ENCODE measurements around the gene KCNA4.

KCNA4 gene

DNA sequence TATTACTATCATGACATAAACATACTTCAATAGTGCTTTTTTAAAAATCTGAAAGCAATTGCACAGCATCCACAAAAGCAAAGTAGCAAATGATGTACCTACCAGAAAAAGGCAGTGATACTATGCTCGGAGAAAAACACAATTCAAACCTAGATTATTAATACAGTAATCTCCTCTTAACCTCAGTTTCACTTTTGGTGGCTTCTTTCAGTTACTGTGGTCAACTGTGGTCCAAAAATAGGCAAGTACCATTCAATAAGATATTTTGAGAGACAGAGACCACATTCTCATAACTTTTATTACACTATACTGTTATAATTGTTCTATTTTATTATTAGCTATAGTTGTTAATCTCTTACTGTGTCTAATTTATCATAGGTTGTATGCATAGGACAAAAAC, 20.8 kb downstream of the KCNA4 start:
- TF ChIP-seq ZC3H10 (CRISPR knock-in tag; IDR thresholded peaks at IDR 0.05), result no peak
- no peak for TF ChIP-seq ESRRG (CRISPR knock-in tag; IDR thresholded peaks at IDR 0.05)
- TF ChIP-seq RARB (CRISPR knock-in tag; IDR thresholded peaks at IDR 0.05), result no peak
- TF ChIP-seq ZFP30 (CRISPR knock-in tag; IDR thresholded peaks at IDR 0.05), result no peak
- TF ChIP-seq, protein P1, sequence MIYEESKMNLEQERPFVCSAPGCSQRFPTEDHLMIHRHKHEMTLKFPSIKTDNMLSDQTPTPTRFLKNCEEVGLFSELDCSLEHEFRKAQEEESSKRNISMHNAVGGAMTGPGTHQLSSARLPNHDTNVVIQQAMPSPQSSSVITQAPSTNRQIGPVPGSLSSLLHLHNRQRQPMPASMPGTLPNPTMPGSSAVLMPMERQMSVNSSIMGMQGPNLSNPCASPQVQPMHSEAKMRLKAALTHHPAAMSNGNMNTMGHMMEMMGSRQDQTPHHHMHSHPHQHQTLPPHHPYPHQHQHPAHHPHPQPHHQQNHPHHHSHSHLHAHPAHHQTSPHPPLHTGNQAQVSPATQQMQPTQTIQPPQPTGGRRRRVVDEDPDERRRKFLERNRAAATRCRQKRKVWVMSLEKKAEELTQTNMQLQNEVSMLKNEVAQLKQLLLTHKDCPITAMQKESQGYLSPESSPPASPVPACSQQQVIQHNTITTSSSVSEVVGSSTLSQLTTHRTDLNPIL (CRISPR knock-in tag; IDR thresholded peaks at IDR 0.05; ENCODE audit: low read depth), result no peak
- no peak for TF ChIP-seq GLIS3 (CRISPR knock-in tag; IDR thresholded peaks at IDR 0.05)
- TF ChIP-seq TCF4 (CRISPR knock-in tag; IDR thresholded peaks at IDR 0.05; ENCODE audit: borderline replicate concordance), result no peak
- TF ChIP-seq, protein P2, sequence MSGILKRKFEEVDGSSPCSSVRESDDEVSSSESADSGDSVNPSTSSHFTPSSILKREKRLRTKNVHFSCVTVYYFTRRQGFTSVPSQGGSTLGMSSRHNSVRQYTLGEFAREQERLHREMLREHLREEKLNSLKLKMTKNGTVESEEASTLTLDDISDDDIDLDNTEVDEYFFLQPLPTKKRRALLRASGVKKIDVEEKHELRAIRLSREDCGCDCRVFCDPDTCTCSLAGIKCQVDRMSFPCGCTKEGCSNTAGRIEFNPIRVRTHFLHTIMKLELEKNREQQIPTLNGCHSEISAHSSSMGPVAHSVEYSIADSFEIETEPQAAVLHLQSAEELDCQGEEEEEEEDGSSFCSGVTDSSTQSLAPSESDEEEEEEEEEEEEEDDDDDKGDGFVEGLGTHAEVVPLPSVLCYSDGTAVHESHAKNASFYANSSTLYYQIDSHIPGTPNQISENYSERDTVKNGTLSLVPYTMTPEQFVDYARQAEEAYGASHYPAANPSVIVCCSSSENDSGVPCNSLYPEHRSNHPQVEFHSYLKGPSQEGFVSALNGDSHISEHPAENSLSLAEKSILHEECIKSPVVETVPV (CRISPR knock-in tag; IDR thresholded peaks at IDR 0.05), result no peak
- TF ChIP-seq ZNF70 (CRISPR knock-in tag; IDR thresholded peaks at IDR 0.05), result no peak
- TF ChIP-seq, protein P3, sequence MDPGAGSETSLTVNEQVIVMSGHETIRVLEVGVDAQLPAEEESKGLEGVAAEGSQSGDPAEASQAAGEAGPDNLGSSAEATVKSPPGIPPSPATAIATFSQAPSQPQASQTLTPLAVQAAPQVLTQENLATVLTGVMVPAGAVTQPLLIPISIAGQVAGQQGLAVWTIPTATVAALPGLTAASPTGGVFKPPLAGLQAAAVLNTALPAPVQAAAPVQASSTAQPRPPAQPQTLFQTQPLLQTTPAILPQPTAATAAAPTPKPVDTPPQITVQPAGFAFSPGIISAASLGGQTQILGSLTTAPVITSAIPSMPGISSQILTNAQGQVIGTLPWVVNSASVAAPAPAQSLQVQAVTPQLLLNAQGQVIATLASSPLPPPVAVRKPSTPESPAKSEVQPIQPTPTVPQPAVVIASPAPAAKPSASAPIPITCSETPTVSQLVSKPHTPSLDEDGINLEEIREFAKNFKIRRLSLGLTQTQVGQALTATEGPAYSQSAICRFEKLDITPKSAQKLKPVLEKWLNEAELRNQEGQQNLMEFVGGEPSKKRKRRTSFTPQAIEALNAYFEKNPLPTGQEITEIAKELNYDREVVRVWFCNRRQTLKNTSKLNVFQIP (CRISPR knock-in tag; IDR thresholded peaks at IDR 0.05; ENCODE audit: borderline replicate concordance, low read depth), result no peak
- no peak for TF ChIP-seq BACH2 (CRISPR knock-in tag; IDR thresholded peaks at IDR 0.05; ENCODE audit: borderline replicate concordance)
- TF ChIP-seq TOX (CRISPR knock-in tag; IDR thresholded peaks at IDR 0.05; ENCODE audit: borderline replicate concordance), result no peak
- no peak for TF ChIP-seq ZNF565 (CRISPR knock-in tag; conservative IDR thresholded peaks at IDR 0.05; ENCODE audit: low read depth)
- no peak for TF ChIP-seq PPARA (CRISPR knock-in tag; IDR thresholded peaks at IDR 0.05; ENCODE audit: borderline replicate concordance)
- ATAC-seq, result no peak

DNA sequence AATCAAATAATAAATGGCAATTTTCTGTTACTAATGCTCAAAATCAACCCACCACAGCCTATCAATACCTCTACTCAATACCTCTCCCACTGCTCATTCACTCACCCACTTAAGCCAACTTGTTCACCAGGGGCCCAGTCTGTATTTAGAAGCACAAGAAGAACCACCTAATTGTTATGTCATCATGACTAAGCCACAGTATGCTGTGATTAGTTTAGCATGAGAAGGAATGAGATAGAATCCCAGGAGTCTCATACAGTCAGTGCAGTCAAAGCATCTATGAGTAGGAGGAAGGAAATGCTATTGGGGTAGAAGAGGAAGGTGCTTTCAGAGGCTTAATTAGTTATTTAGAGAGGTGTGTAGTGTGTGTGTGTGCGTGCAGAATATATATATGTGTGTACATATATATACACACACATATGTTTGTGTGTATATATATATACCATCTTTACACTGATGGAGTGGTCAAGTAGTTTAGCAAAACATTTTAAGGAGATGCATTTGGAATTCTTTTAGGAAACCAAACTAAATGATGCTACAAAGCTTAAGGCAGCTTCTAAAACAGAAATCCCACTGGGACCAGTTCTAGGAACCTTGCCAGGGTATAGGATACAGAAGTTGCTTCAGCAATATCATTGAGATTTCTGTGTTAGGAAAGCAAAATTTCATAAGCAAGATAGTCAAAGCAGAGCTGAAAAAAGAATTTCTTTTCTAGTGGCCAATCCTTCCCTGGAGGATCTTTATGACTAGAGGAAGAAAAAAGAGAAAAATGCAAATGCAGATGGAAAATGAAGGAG, 27.5 kb downstream of the KCNA4 start:
- ATAC-seq, result no peak

DNA sequence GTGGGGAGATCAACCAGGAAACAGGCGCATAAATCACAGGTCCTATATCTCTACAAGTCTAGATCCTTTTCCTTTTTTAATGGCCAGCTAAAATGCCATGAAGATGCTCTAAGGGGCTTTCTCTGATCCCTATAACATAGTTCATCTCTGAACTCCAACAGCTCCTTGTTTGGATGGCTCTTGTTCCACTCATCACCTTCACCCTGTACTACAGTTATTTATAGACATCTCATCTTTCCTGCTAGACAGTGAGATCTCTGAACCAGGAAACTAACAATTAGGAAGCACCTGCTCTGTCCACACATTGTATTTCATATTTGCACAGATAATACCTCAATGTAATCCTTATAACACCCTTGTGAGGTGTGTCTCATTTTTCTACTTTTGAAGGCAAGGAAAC, 31.6 kb downstream of the KCNA4 start:
- no peak for TF ChIP-seq SNAI2 (CRISPR knock-in tag; IDR thresholded peaks at IDR 0.05)
- TF ChIP-seq BACH2 (CRISPR knock-in tag; IDR thresholded peaks at IDR 0.05; ENCODE audit: borderline replicate concordance), result no peak
- TF ChIP-seq ARNTL (CRISPR knock-in tag; IDR thresholded peaks at IDR 0.05; ENCODE audit: borderline replicate concordance, low read depth), result no peak
- TF ChIP-seq, protein P4, sequence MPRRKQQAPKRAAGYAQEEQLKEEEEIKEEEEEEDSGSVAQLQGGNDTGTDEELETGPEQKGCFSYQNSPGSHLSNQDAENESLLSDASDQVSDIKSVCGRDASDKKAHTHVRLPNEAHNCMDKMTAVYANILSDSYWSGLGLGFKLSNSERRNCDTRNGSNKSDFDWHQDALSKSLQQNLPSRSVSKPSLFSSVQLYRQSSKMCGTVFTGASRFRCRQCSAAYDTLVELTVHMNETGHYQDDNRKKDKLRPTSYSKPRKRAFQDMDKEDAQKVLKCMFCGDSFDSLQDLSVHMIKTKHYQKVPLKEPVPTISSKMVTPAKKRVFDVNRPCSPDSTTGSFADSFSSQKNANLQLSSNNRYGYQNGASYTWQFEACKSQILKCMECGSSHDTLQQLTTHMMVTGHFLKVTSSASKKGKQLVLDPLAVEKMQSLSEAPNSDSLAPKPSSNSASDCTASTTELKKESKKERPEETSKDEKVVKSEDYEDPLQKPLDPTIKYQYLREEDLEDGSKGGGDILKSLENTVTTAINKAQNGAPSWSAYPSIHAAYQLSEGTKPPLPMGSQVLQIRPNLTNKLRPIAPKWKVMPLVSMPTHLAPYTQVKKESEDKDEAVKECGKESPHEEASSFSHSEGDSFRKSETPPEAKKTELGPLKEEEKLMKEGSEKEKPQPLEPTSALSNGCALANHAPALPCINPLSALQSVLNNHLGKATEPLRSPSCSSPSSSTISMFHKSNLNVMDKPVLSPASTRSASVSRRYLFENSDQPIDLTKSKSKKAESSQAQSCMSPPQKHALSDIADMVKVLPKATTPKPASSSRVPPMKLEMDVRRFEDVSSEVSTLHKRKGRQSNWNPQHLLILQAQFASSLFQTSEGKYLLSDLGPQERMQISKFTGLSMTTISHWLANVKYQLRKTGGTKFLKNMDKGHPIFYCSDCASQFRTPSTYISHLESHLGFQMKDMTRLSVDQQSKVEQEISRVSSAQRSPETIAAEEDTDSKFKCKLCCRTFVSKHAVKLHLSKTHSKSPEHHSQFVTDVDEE (CRISPR knock-in tag; IDR thresholded peaks at IDR 0.05), result no peak
- no peak for TF ChIP-seq TOX (CRISPR knock-in tag; IDR thresholded peaks at IDR 0.05; ENCODE audit: borderline replicate concordance)
- TF ChIP-seq TCF4 (CRISPR knock-in tag; IDR thresholded peaks at IDR 0.05; ENCODE audit: borderline replicate concordance), result no peak
- no peak for TF ChIP-seq ZFP30 (CRISPR knock-in tag; IDR thresholded peaks at IDR 0.05)
- TF ChIP-seq ZFP3 (CRISPR knock-in tag; IDR thresholded peaks at IDR 0.05), result no peak
- TF ChIP-seq, protein P3 (CRISPR knock-in tag; IDR thresholded peaks at IDR 0.05; ENCODE audit: borderline replicate concordance, low read depth), result no peak
- TF ChIP-seq ZNF70 (CRISPR knock-in tag; IDR thresholded peaks at IDR 0.05), result no peak
- no peak for ATAC-seq

More for the DNA sequence above, 27.5 kb downstream of the KCNA4 start:
- TF ChIP-seq, protein P5, sequence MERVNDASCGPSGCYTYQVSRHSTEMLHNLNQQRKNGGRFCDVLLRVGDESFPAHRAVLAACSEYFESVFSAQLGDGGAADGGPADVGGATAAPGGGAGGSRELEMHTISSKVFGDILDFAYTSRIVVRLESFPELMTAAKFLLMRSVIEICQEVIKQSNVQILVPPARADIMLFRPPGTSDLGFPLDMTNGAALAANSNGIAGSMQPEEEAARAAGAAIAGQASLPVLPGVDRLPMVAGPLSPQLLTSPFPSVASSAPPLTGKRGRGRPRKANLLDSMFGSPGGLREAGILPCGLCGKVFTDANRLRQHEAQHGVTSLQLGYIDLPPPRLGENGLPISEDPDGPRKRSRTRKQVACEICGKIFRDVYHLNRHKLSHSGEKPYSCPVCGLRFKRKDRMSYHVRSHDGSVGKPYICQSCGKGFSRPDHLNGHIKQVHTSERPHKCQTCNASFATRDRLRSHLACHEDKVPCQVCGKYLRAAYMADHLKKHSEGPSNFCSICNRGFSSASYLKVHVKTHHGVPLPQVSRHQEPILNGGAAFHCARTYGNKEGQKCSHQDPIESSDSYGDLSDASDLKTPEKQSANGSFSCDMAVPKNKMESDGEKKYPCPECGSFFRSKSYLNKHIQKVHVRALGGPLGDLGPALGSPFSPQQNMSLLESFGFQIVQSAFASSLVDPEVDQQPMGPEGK (CRISPR knock-in tag; IDR thresholded peaks at IDR 0.05; ENCODE audit: borderline replicate concordance), result no peak
- TF ChIP-seq ZC3H10 (CRISPR knock-in tag; IDR thresholded peaks at IDR 0.05), result no peak
- TF ChIP-seq TOX (CRISPR knock-in tag; IDR thresholded peaks at IDR 0.05; ENCODE audit: borderline replicate concordance), result no peak
